HepG2 (cell line): ENCODE data around the gene DUT. TPM values are rescaled to one million over a fixed set of nuclear protein-coding genes. Genes with fewer than 3 reads are reported as not detected.

Experiments
- ATAC-seq: fragments of 200-7000 bp; cut with Tn5 transposase; 3 replicates; pipeline ENCODE4 v1.9.1; 2020; ENCODE audit warnings: mild to moderate bottlenecking, moderate library complexity
- BruUV-seq: library from RNA; stranded (reverse); fragments of 400-500 nt; replicated peaks from 2 replicates; lab custom pipeline; 2021; lab: Mats Ljungman, UMichigan
- CTCF ChIA-PET: fragments of 300-600 bp; formaldehyde crosslinking; extraction: SDS; loops from one replicate; lab custom pipeline; 2021; ENCODE audit warnings: low total read pairs, inconsistent platforms, low intra/inter-chr PET ratio; lab: Yijun Ruan, JAX
- POLR2A ChIA-PET: fragments of 350-600 bp; sonication (Branson Sonifier 250); formaldehyde crosslinking; loops from one replicate; lab custom pipeline; 2020; ENCODE audit warnings: antibody characterized with exemption, inconsistent platforms; lab: Yijun Ruan, JAX
- DNase-seq: peaks from one replicate; pipeline ENCODE4 v3.0.0-alpha.2; 2015; ENCODE audit warnings: low spot score
- FAIRE-seq: peaks from 3 replicates; lab custom pipeline; 2011; peaks lifted over from hg19 to GRCh38; lab: Jason Lieb, UNC
- H2AFZ ChIP-seq: one replicate; pipeline ENCODE4 v1.6.1; 2011; ENCODE audit warnings: low read length, inconsistent platforms
- H3K27ac ChIP-seq: fragments of 300-600 bp; 3 replicates; pipeline ENCODE4 v1.8.0; 2011; ENCODE audit warnings: mixed run types, mild to moderate bottlenecking, mixed read lengths, low read length, inconsistent platforms; ENCODE audit not compliant: insufficient read depth; ENCODE audit errors: extremely low read length
- H3K27me3 ChIP-seq, 2 experiments: fragments of 200-600 bp in 1 of 2; 2 replicates in 1 of 2; 3 replicates in 1 of 2; pipeline versions ENCODE4 v1.6.0 to v1.8.0; 2011; ENCODE audit warnings: low read length in 2 of 2, mild to moderate bottlenecking in 2 of 2, moderate library complexity in 2 of 2, inconsistent platforms in 1 of 2; ENCODE audit not compliant: insufficient read depth in 2 of 2, control insufficient read depth in 1 of 2
- H3K36me3 ChIP-seq, 2 experiments: fragments of 200-600 bp in 1 of 2; replicated peaks in 1 of 2; 2 replicates in 1 of 2; 3 replicates in 1 of 2; pipeline versions ENCODE4 v1.5.1 to v1.8.0; 2011; ENCODE audit warnings: low read length in 2 of 2, inconsistent platforms in 1 of 2; ENCODE audit not compliant: insufficient read depth in 2 of 2, control insufficient read depth in 1 of 2
- H3K4me1 ChIP-seq: 2 replicates; pipeline ENCODE4 v1.5.1; 2012; ENCODE audit warnings: low read length, inconsistent platforms; ENCODE audit not compliant: insufficient read depth
- H3K4me2 ChIP-seq: 2 replicates; pipeline ENCODE4 v1.6.0; 2011; ENCODE audit warnings: low read depth, low read length, inconsistent platforms
- H3K4me3 ChIP-seq, 3 experiments: fragments of 200-600 bp in 1 of 3; sonication (generic), shearing (Covaris generic) in 1 of 3; replicated peaks in 1 of 3; 2 replicates each; pipeline ENCODE4 v1.5.1; 2011 to 2016; ENCODE audit warnings: low read length in 3 of 3, inconsistent platforms in 2 of 3, low read depth in 2 of 3, mild to moderate bottlenecking in 2 of 3, control low read depth in 1 of 3, mixed read lengths in 1 of 3; ENCODE audit not compliant: insufficient read depth in 1 of 3
- H3K79me2 ChIP-seq: one replicate; pipeline ENCODE4 v1.6.1; 2011; ENCODE audit warnings: low read length, inconsistent platforms; ENCODE audit not compliant: insufficient read depth
- H3K9ac ChIP-seq: 2 replicates; pipeline ENCODE4 v1.6.0; 2011; ENCODE audit warnings: mild to moderate bottlenecking, low read depth, low read length, inconsistent platforms; ENCODE audit not compliant: insufficient read depth
- H3K9me3 ChIP-seq: 2 replicates; pipeline ENCODE4 v1.5.1; 2012; ENCODE audit warnings: mild to moderate bottlenecking, low read length
- H4K20me1 ChIP-seq: 2 replicates; pipeline ENCODE4 v1.6.0; 2011; ENCODE audit warnings: inconsistent platforms, mild to moderate bottlenecking, low read length, moderate library complexity; ENCODE audit not compliant: insufficient read depth
- DNMT3B ChIP-seq: conservative IDR thresholded peaks from 2 replicates; pipeline ENCODE4 v1.6.1; 2016; ENCODE audit warnings: missing biosample characterization, control low read depth
- HOMEZ ChIP-seq: IDR thresholded peaks from 2 replicates; pipeline ENCODE4 v1.6.1; 2016; ENCODE audit warnings: low read depth
- MIER2 ChIP-seq: IDR thresholded peaks from 2 replicates; pipeline ENCODE4 v1.6.1; 2016; ENCODE audit warnings: missing biosample characterization, missing genetic modification reagents
- MXD3 ChIP-seq: IDR thresholded peaks from 2 replicates; pipeline ENCODE4 v1.6.1; 2016; ENCODE audit warnings: mild to moderate bottlenecking, missing biosample characterization, missing genetic modification reagents
- NCOR1 ChIP-seq: fragments of 200-600 bp; sonication (generic); IDR thresholded peaks from 2 replicates; pipeline ENCODE4 v1.7.0; 2017; ENCODE audit warnings: antibody characterized with exemption, low read length, borderline replicate concordance
- RXRB ChIP-seq: IDR thresholded peaks from 2 replicates; pipeline ENCODE4 v1.6.1; 2016; ENCODE audit warnings: borderline replicate concordance, missing genetic modification reagents, missing compliant biosample characterization
- SNRNP70 ChIP-seq: fragments of 200-400 bp; formaldehyde crosslinking; IDR thresholded peaks from 2 replicates; pipeline ENCODE4 v1.6.1; 2017; ENCODE audit warnings: mild to moderate bottlenecking, low read depth, low read length, moderate library complexity
- SP4 ChIP-seq: sonication (generic); formaldehyde crosslinking; IDR thresholded peaks from 2 replicates; pipeline ENCODE4 v1.8.1; 2023; ENCODE audit warnings: mild to moderate bottlenecking, missing genetic modification reagents
- ZBTB49 ChIP-seq: sonication (generic); formaldehyde crosslinking; IDR thresholded peaks from 2 replicates; pipeline ENCODE4 v1.4.0; 2020; ENCODE audit warnings: missing genetic modification reagents, borderline replicate concordance
- ZNF749 ChIP-seq: sonication (generic); formaldehyde crosslinking; IDR thresholded peaks from 2 replicates; pipeline ENCODE4 v1.8.0; 2022; ENCODE audit warnings: mild to moderate bottlenecking, missing genetic modification reagents, moderate library complexity, borderline replicate concordance
- WGBS: methylation state at CpG from one replicate; pipeline ENCODE4 v1.1.6; 2017; ENCODE audit warnings: low lambda C conversion rate; 5-methylcytosine and 5-hydroxymethylcytosine counted together
- in situ Hi-C: cut with HindIII; loops from 2 replicates; pipeline ENCODE4 v1.10.0; 2017; ENCODE audit warnings: low pct_unique_long_range_greater_than_20kb; ENCODE audit not compliant: extremely low pct_ligation_motif_present
- intact Hi-C: fragments of 100-400 bp; cut with micrococcal nuclease; formaldehyde crosslinking; loops from one replicate; pipeline ENCODE4 v1.10.0; 2022; ENCODE audit not compliant: unreplicated experiment
- polyA plus RNA-seq, 8 experiments: library from polyadenylated mRNA; depleted of rRNA in 3 of 8; stranded (reverse) in 7 of 8; unstranded in 1 of 8; fragments of >200 nt; fragmentation: Illumina TruSeq in 4 of 8; extraction: Trizol in 4 of 8; gene quantifications; 2 replicates each; pipeline versions ENCODE4 v1.2.1 to v1.2.3, GENCODE V29; 2011 to 2016; ENCODE audit warnings: low read depth in 4 of 8, missing spikeins in 1 of 8, mixed read lengths in 1 of 8; ENCODE audit not compliant: insufficient read depth in 1 of 8
- total RNA-seq, 5 experiments: library from RNA; depleted of rRNA; stranded (reverse); fragments of >200 nt; fragmentation: Illumina TruSeq; extraction: Trizol; gene quantifications; 2 replicates each; pipeline ENCODE4 v1.2.3, GENCODE V29; 2016; ENCODE audit warnings: low read depth in 1 of 5
- TF ChIP-seq, protein P1 (sequence below): sonication (generic); formaldehyde crosslinking; IDR thresholded peaks from 2 replicates; pipeline ENCODE4 v1.8.0; 2022; ENCODE audit warnings: mild to moderate bottlenecking, missing genetic modification reagents
- TF ChIP-seq, protein P2 (sequence below): fragments of 450-650 bp; IDR thresholded peaks from 2 replicates; pipeline ENCODE4 v1.6.1; 2017; ENCODE audit warnings: mild to moderate bottlenecking

Gene DUT
- total and polyA plus RNA-seq, 2 of the 13 experiments (the other 11 are each of a cell fraction or from before 2014, with no cell fraction given): 36.7 to 131 TPM

GRCh38 chr15:48318131-48318530 is 13.1 kb upstream of the DUT start:
- in situ Hi-C loops: no loop called here
- no peak overlapping the region for H3K9ac ChIP-seq
- no peak for FAIRE-seq
- TF ChIP-seq ZBTB49 (CRISPR knock-in tag): no peak
- no peak for TF ChIP-seq MXD3 (CRISPR knock-in tag)
- no peak for TF ChIP-seq NCOR1
- TF ChIP-seq HOMEZ (CRISPR knock-in tag): no peak
- no peak for TF ChIP-seq SNRNP70
- TF ChIP-seq, protein P1, sequence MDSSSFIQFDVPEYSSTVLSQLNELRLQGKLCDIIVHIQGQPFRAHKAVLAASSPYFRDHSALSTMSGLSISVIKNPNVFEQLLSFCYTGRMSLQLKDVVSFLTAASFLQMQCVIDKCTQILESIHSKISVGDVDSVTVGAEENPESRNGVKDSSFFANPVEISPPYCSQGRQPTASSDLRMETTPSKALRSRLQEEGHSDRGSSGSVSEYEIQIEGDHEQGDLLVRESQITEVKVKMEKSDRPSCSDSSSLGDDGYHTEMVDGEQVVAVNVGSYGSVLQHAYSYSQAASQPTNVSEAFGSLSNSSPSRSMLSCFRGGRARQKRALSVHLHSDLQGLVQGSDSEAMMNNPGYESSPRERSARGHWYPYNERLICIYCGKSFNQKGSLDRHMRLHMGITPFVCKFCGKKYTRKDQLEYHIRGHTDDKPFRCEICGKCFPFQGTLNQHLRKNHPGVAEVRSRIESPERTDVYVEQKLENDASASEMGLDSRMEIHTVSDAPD (CRISPR knock-in tag): no peak
- TF ChIP-seq ZNF749 (CRISPR knock-in tag): no peak
- TF ChIP-seq SP4 (CRISPR knock-in tag): no peak
- no peak for TF ChIP-seq DNMT3B (CRISPR knock-in tag)
- TF ChIP-seq MIER2 (CRISPR knock-in tag): no peak
- no peak for TF ChIP-seq RXRB (CRISPR knock-in tag)
- TF ChIP-seq, protein P2, sequence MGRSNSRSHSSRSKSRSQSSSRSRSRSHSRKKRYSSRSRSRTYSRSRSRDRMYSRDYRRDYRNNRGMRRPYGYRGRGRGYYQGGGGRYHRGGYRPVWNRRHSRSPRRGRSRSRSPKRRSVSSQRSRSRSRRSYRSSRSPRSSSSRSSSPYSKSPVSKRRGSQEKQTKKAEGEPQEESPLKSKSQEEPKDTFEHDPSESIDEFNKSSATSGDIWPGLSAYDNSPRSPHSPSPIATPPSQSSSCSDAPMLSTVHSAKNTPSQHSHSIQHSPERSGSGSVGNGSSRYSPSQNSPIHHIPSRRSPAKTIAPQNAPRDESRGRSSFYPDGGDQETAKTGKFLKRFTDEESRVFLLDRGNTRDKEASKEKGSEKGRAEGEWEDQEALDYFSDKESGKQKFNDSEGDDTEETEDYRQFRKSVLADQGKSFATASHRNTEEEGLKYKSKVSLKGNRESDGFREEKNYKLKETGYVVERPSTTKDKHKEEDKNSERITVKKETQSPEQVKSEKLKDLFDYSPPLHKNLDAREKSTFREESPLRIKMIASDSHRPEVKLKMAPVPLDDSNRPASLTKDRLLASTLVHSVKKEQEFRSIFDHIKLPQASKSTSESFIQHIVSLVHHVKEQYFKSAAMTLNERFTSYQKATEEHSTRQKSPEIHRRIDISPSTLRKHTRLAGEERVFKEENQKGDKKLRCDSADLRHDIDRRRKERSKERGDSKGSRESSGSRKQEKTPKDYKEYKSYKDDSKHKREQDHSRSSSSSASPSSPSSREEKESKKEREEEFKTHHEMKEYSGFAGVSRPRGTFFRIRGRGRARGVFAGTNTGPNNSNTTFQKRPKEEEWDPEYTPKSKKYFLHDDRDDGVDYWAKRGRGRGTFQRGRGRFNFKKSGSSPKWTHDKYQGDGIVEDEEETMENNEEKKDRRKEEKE: no peak
- TF ChIP-seq, all 625 proteins: peak for 0
- H3K36me3 ChIP-seq: no peaks in the 10 kb centered on the region
- H3K4me3 ChIP-seq: no peak overlapping the region
- BruUV-seq: no TSS peak
- ChIA-PET POLR2A (no interaction called here), CTCF (no interaction called here)
- intact Hi-C loops: no loop called here
- DNase-seq (no peak), ATAC-seq (no peak)
- H3K79me2 ChIP-seq: no peaks in the 10 kb centered on the region
- no peak overlapping the region for H2AFZ ChIP-seq
- H3K27ac ChIP-seq: no peak overlapping the region
- peaks cover 0 to 10% of the 10 kb centered on the region in 2 experiments; a peak in 2 of 5 replicates for H3K27me3 ChIP-seq
- no peak overlapping the region for H3K4me2 ChIP-seq
- no peaks in the 10 kb centered on the region for H4K20me1 ChIP-seq
- H3K4me1 ChIP-seq: peaks cover 5% of the 10 kb centered on the region; the same call in 1 of the 2 replicates
- 0% methylated on average over 6 of the region's 6 CpGs for WGBS
- H3K9me3 ChIP-seq: no peaks in the 10 kb centered on the region
